Esophagus mucosa (tissue), 1 donor: Measurements from ENCODE around the gene SDCCAG8. TPM values are rescaled to one million over a fixed set of nuclear protein-coding genes. Genes with fewer than 3 reads are reported as not detected.
"Not testable (repeated sequence)": the region's sequence is repeated elsewhere in the genome, so short reads cannot be mapped to it uniquely, and the experiment has no call there.

Experiments
- ATAC-seq: fragments of 200-7000 bp; cut with Tn5 transposase; one replicate; pipeline ENCODE4 v1.9.1; 2020
- total RNA-seq: library from RNA; stranded (reverse); gene quantifications from one replicate; pipeline ENCODE4 v1.2.4, GENCODE V29; 2023
- donor health status: DM: yes; HTN: yes; CAD: no.

The SDCCAG8 gene
- total RNA-seq, 1 donor from 2014 or later, result 30.1 TPM

DNA sequence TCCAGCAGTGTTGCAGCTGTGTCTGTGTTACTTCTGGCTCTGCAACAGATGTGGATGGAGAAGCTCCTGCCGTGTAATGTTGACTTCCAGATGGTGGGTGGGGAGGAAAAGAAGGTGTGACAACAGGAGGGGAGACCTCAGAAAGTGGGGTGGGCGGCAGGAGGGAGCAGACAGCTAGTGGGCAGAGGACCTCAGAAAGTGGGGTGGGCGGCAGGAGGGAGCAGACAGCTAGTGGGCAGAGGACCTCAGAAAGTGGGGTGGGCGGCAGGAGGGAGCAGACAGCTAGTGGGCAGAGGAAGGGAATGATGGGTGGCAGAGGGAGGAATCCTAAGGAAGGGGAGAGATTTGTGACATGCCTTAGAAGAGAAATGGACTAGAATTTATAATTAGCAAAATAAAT lies 83.0 kb downstream of the SDCCAG8 start:
- not testable (repeated sequence) for ATAC-seq

DNA sequence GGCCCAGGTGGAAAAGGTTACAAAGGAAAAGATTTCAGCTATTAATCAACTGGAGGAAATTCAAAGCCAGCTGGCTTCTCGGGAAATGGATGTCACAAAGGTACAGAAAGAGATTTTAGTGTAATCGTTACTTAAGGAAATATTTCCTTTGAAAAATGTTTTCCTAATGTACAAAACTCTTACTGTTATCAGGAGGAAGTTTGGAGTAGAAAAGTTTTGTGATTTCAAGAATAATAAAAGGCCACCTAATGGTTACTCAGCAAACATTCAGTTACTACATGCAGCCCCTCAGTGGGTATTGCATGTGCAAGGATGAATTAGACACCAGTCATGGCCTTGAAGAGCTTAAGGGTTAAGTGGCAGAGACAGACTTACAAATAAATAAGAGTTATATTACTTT lies 85.2 kb downstream of the SDCCAG8 start:
- no peak for ATAC-seq

DNA sequence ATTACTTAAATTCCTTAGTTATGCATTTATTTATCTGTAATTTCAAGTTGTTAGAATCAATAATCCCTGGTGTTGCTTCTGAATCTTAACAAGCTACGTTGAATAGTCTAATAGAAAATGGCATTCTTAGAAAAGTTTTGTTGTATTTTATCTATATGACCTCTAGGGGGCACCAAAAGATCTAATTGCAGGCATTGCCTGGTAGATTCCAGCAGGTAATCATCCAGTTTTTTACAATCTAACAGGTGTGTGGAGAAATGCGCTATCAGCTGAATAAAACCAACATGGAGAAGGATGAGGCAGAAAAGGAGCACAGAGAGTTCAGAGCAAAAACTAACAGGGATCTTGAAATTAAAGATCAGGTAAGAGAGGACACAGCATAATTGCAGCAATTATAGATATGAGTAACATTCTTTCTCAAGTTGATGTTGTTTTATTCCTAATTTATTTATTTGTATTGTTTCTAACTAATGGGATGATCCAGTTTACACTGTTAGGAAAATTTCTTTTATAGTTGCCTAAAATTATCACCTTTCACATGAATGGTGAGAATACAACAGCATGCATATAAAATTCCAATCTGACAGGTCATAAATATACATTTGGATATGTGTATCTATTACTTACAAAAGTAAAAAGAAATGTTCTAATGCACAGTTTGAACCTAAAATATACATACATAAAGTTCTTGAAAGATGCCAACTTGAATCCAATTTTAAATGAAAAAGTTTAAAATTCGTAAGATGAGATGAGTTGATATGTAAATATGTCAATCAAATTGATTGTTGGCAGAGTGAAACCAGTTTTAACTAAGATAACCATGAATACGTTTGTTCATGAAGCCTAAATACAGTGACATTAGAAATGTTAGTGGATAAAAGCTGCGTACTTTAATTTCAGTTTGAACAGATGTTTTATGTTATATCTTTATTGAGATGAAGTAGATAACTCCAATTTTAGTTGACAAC lies 88.4 kb downstream of the SDCCAG8 start:
- ATAC-seq, result no peak

GRCh38 chr1:243345205-243345604 lies 89.4 kb downstream of the SDCCAG8 start:
- no peak for ATAC-seq

GRCh38 chr1:243346016-243346415 lies 90.2 kb downstream of the SDCCAG8 start:
- no peak for ATAC-seq

DNA sequence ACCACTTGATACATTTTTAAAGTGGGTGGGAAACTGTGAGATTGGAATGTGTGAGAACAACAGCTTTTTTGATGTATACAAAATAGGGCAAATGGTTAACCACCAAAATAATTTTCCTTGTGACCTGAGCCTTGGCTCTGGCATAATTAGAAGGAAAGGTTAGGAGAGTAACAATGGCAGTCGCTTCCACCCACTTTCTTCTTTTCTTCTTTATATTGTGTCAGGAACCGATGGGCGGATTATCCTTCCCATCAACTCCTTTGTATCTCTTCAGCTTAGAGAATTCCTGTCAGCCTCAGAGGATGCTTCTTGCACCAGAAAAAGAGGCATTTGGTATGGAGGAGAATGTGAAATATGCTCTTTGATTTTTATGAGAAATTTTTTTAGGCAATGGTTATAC lies 90.6 kb downstream of the SDCCAG8 start:
- ATAC-seq, result no peak

DNA sequence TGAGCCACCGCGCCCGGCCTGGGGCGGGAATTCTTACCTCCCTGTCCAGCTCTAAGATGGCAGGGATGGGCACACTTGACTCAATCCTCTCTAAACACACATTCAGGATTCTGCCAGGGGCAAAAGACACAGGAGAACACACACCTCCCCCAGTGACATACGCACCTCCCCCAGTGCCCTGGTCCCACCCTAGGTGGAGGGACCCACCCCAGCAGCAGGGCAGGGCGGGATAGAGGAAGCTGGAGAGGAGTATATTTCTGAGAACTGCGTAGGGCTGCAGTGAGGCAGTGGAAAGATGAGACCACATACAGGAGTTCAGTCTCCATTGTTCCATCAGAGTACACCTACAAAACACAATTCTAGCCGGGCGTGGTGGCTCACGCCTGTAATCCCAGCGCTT lies 92.5 kb downstream of the SDCCAG8 start:
- ATAC-seq, result no peak

DNA sequence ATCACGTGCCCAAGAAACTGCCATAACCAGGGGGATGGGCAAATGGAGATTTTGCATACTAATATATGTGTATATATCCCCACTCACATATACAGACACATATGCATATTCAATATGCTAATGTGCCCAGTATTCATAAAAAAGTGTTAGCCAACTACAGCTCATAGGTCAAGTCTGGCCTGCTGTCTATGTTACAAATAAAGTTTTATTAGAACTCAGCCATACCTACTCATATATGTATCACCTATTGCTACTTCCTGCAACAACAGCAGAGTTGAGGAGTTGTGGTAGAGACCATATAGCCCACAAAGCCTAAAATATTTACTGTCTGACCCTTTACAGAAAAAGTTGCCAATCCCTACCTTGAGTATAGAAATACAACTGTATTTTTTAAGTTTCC lies 93.3 kb downstream of the SDCCAG8 start:
- ATAC-seq, result no peak

GRCh38 chr1:243351337-243351736 lies 95.5 kb downstream of the SDCCAG8 start:
- ATAC-seq, result no peak

- ATAC-seq, result no peak
These were observed 98.8 kb downstream of the SDCCAG8 start for GRCh38 chr1:243354511-243355153.

DNA sequence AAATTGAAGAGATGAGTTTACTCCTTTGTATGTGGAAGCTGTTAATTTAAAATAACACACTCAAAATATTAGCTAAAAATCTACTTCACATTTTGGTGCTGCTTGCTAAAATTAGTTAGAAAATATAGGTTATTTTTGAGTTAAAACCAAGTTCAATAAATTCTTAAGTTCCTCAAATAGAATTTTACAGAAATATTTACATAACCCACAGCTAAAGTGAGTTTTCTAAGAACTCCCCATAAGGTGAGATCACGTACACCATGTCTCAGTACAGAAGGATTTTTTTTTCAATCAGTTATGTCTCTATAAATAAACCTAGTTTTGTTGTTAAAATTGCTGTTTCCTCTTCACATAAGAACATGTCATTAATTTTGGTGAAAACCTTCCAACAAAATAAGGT lies 108.0 kb downstream of the SDCCAG8 start:
- ATAC-seq, result no peak

- ATAC-seq, result no peak
These were observed 108.5 kb downstream of the SDCCAG8 start for GRCh38 chr1:243364330-243364729.

DNA sequence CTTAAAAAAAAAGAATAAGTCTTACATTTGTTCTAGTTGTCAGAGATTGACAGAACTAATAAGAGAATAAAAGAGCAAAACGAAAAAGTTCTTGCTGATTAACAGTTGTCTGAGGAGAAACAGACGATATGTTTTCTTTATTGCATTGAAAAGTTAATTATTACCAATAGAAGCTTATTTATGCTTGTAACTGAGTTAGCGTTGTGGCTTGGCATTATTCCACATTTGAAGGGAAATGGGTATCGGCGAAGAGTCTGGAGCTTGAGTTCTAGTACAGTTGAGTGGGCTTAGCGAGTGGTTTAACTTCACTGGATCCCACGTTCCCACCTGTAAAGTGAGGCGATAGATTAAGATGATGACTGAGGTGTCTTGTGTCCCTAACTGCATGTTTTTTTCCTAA lies 109.0 kb downstream of the SDCCAG8 start:
- no peak for ATAC-seq

DNA sequence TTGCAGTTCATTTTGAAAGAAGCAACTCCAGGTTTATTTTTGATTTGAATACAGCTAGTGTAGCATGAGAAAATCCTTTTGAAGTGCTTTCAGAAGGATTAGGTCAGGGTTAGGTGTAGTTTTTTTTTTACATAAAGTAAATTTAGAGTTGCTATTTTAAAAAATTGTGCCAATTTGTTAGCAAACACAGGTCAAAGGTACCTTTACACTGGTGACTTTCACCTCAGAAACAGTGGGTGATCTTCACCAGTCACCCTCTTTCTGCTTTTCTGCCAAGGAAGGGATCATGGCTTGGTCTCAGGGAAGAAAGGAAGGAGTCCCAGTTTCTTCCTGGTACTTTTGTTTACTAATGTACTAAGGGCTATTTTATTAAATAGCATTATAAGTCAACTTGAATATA lies 111.5 kb downstream of the SDCCAG8 start:
- ATAC-seq, result no peak

- ATAC-seq, result no peak
These were observed 118.6 kb downstream of the SDCCAG8 start for GRCh38 chr1:243374412-243374811.

DNA sequence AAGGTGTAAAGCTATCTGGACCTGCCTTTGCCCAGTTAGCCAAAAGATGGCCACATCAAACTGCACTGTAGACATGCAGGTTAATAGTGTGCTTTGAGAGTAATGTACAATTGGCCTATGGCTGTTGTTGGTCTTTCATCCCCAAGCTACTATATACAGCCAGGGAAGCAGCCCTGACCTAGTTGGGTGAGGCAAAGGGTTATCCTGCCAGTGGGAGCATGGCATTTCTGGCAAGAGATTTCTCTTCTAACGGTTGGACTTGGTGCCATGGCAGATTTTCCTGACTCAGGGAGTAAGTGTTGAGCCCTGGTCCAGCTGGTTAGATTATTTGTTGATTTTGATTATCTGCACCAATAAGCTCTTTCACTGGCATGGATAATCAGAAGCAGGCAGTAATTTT lies 119.8 kb downstream of the SDCCAG8 start:
- no peak for ATAC-seq

DNA sequence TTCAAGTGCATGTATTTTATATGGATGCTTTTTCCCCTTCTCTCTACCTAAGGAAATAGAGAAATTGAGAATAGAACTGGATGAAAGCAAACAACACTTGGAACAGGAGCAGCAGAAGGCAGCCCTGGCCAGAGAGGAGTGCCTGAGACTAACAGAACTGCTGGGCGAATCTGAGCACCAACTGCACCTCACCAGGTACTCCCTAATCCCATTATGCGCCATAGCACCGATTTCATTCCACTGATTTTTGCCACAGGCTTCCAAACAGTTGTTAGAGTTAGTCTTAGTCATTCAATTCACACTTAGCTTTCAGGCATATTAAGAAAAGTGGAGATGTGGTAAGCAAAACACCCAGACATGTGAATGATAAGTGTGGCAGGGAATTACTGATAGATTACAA lies 122.8 kb downstream of the SDCCAG8 start:
- no peak for ATAC-seq

DNA sequence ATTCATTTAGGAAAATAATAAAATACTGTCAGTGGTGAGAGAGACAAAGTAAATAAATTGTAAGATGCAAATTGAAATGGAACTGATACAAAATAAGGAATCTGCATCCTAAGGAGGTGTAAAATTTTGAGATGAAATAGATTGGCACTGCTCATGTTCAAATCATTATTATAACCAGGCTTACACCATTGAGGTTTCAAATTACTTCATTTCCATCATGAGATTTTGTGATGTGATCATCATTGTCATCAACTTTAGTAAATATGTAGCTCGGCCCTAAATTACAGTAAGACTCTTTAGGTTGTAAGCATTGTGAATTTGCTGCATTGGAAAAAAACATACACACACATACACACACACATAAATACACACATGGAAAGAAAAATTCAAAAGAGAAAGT lies 123.4 kb downstream of the SDCCAG8 start:
- no peak for ATAC-seq

DNA sequence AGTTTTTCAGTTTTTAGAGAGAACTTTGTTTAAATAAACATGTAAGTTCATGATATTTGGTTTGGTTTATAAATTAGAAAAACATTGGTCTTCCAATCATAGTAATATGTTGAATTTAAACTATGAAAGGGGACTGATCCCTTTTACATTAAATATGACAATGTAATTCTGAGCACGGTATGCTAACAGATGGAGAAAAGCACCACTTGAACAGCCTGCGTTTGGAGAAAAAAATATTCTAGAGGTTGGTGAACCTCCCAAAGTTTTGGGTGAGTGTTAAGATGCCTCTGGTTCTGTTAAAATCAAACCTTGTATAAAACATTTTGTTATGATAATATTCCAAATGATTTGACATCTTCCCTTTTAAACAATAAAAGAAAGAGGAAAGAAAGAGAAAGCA lies 123.9 kb downstream of the SDCCAG8 start:
- no peak for ATAC-seq

DNA sequence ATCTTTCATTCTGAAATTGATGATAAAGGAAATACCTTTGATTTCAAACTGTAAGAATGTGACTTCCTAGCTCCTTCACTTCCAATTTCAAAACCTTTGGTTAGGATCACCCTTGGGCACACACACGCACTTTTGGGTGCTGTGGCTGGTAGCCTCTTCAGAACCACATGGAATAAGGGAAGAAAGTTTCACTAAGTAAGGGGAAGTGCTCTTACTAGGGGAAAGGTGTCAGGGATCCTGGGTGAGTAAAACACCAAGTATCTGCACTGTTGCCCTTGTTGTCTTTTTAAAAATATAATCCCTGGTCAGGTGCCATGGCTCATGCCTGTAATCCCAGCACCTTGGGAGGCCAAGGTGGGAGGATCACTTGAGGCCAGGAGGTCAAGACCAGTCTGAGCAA lies 132.4 kb downstream of the SDCCAG8 start:
- ATAC-seq, result no peak

GRCh38 chr1:243390162-243390791 lies 134.4 kb downstream of the SDCCAG8 start:
- ATAC-seq, result no peak

GRCh38 chr1:243391355-243391754 lies 135.5 kb downstream of the SDCCAG8 start:
- no peak for ATAC-seq

DNA sequence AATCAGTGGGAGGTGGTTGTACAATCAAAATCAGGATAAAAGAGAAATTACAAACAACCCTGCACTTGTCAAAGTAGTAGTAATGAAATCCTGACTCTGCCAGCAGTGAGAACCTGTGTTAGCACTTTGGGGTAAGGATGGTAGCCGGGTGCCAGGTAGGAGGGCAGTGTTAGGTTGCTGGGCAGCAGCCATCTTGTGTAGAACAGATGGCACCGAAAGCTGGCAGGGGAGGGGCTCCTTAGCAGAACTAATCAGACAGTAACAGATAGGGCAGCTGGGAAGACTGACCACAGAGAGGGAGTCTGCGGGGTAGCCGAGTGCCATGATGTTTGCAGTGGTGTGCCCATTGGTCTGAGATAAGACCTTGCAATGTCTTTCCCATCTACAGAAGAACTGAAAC lies 137.3 kb downstream of the SDCCAG8 start:
- no peak for ATAC-seq

GRCh38 chr1:243394066-243394465 lies 138.2 kb downstream of the SDCCAG8 start:
- no peak for ATAC-seq
